A549 treated with AZD9567 at 1 μM for 4 hours (cell line): ENCODE results near the gene PARP15. TPM values are rescaled to one million over a fixed set of nuclear protein-coding genes. Genes with fewer than 3 reads are reported as not detected.

Source experiments
- total RNA-seq: library from RNA; stranded (reverse); fragments of 200-300 nt; extraction: Qiagen RNA extraction; gene quantifications from 5 replicates; pipeline ENCODE4 v1.2.3, GENCODE V29; 2022; ENCODE audit not compliant: insufficient read depth

Gene PARP15
- total RNA-seq: not detected in 5 replicates

GRCh38 chr3:122577409-122578031 is at the start of gene PARP15:
Gene PARP15 (plus strand): TSS chr3:122577650. CDS start chr3:122577668, 18 bp downstream.

GRCh38 chr3:122564155-122564912 is 13.1 kb upstream of the PARP15 start, which contains the start of the genes DTX3L and PARP9:
Gene DTX3L (plus strand): TSS chr3:122564338. CDS start chr3:122564427, 89 bp downstream.
Gene PARP9 (minus strand): TSS chr3:122564300. CDS start chr3:122559620, 4,680 bp downstream.

GRCh38 chr3:122680475-122681283 is 103.2 kb downstream of the PARP15 start, which contains the start of gene PARP14:
Gene PARP14 (plus strand): TSS chr3:122680839. CDS start chr3:122680884, 45 bp downstream.

Other genes with a start within 250 kb of the PARP15 start
- gene MIX23, start 194.4 kb upstream of the PARP15 start, total RNA-seq: 45.8 to 79.8 TPM (median 46.6 TPM) in 5 replicates
- gene FAM162A, start 193.5 kb upstream of the PARP15 start, total RNA-seq: 31.7 to 37.2 TPM (median 33.1 TPM) in 5 replicates
- gene WDR5B, start 161.6 kb upstream of the PARP15 start, total RNA-seq: 2.7 to 4.1 TPM (median 3.7 TPM) in 5 replicates
- 58.1 to 86.3 TPM (median 66.9 TPM) in 5 replicates for gene KPNA1, start 62.7 kb upstream of the PARP15 start, total RNA-seq
- gene PARP9, start 13.3 kb upstream of the PARP15 start, total RNA-seq: 3.1 to 5.0 TPM (median 4.3 TPM) in 5 replicates
- 6.1 to 10.1 TPM (median 6.9 TPM) in 5 replicates for gene DTX3L, start 13.3 kb upstream of the PARP15 start, total RNA-seq
- 6.7 to 10.9 TPM (median 7.3 TPM) in 5 replicates for gene PARP14, start 103.2 kb downstream of the PARP15 start, total RNA-seq
- 5.2 to 5.6 TPM (median 5.3 TPM) in 5 replicates for gene HSPBAP1, start 216.2 kb downstream of the PARP15 start, total RNA-seq
- gene SLC49A4, start 217.4 kb downstream of the PARP15 start, total RNA-seq: 8.6 to 14.5 TPM (median 13.7 TPM) in 5 replicates